Neuronal stem cell (in vitro differentiated cells): ENCODE data around the gene G3BP1.

Experiments
- DNase-seq: peaks from one replicate; pipeline ENCODE4 v3.0.0-alpha.2; 2013; ENCODE audit warnings: low spot score
- H2AFZ ChIP-seq: one replicate; pipeline ENCODE4 v1.6.1; 2013; ENCODE audit warnings: mild to moderate bottlenecking, low read length, inconsistent platforms
- H2AK5ac ChIP-seq: 2 replicates; pipeline ENCODE4 v1.6.1; 2013; ENCODE audit warnings: low read depth, mild to moderate bottlenecking, inconsistent platforms, low read length, moderate library complexity, mixed read lengths
- H2BK120ac ChIP-seq: 2 replicates; pipeline ENCODE4 v1.6.1; 2013; ENCODE audit warnings: low read depth, mild to moderate bottlenecking, inconsistent platforms, low read length, moderate library complexity, mixed read lengths
- H2BK12ac ChIP-seq: one replicate; pipeline ENCODE4 v1.6.1; 2013; ENCODE audit warnings: low read length, inconsistent platforms
- H2BK15ac ChIP-seq: 2 replicates; pipeline ENCODE4 v1.6.1; 2013; ENCODE audit warnings: mild to moderate bottlenecking, low read length, inconsistent platforms, mixed read lengths
- H2BK5ac ChIP-seq: one replicate; pipeline ENCODE4 v1.6.1; 2013; ENCODE audit warnings: inconsistent platforms, mild to moderate bottlenecking, low read length, moderate library complexity
- H3K14ac ChIP-seq: one replicate; pipeline ENCODE4 v1.6.1; 2013; ENCODE audit warnings: low read length, inconsistent platforms
- H3K18ac ChIP-seq: 2 replicates; pipeline ENCODE4 v1.6.1; 2013; ENCODE audit warnings: low read length, inconsistent platforms
- H3K23ac ChIP-seq: 2 replicates; pipeline ENCODE4 v1.6.1; 2013; ENCODE audit warnings: low read depth, mild to moderate bottlenecking, mixed read lengths, low read length, inconsistent platforms; ENCODE audit not compliant: poor library complexity
- H3K27ac ChIP-seq: replicated peaks from 3 replicates; pipeline ENCODE4 v1.5.1; 2013; ENCODE audit warnings: low read length, inconsistent platforms
- H3K27me3 ChIP-seq, 3 experiments: 2 replicates each; pipeline ENCODE4 v1.6.1; 2013; ENCODE audit warnings: low read length in 3 of 3, mild to moderate bottlenecking in 2 of 3, inconsistent platforms in 1 of 3, low read depth in 1 of 3, mixed read lengths in 1 of 3, moderate library complexity in 1 of 3; ENCODE audit not compliant: control insufficient read depth in 3 of 3, insufficient read depth in 3 of 3
- H3K36me3 ChIP-seq, 2 donors: replicated peaks in 1 of 2; 2 replicates each; pipeline ENCODE4 v1.6.1; 2013; ENCODE audit warnings: low read length in 2 of 2; ENCODE audit not compliant: control insufficient read depth in 2 of 2, insufficient read depth in 2 of 2
- H3K4ac ChIP-seq: 2 replicates; pipeline ENCODE4 v1.6.1; 2013; ENCODE audit warnings: inconsistent platforms, mild to moderate bottlenecking, low read length, moderate library complexity
- H3K4me1 ChIP-seq, 2 donors: 1 replicate in 1 of 2; 2 replicates in 1 of 2; pipeline ENCODE4 v1.6.1; 2013; ENCODE audit warnings: low read length in 2 of 2, low read depth in 1 of 2; ENCODE audit not compliant: control insufficient read depth in 2 of 2, insufficient read depth in 1 of 2
- H3K4me2 ChIP-seq: one replicate; pipeline ENCODE4 v1.6.1; 2013; ENCODE audit warnings: mild to moderate bottlenecking, low read length, inconsistent platforms; ENCODE audit not compliant: insufficient read depth, poor library complexity, severe bottlenecking
- H3K4me3 ChIP-seq, 2 donors: 2 replicates each; pipeline ENCODE4 v1.5.1; 2013; ENCODE audit warnings: low read length in 2 of 2, mild to moderate bottlenecking in 2 of 2, inconsistent platforms in 1 of 2, moderate library complexity in 1 of 2
- H3K79me1 ChIP-seq: one replicate; pipeline ENCODE4 v1.6.1; 2013; ENCODE audit warnings: low read depth, mild to moderate bottlenecking, inconsistent platforms, low read length, moderate library complexity
- H3K9ac ChIP-seq: one replicate; pipeline ENCODE4 v1.6.1; 2013; ENCODE audit warnings: mild to moderate bottlenecking, low read depth, low read length, inconsistent platforms; ENCODE audit not compliant: poor library complexity
- H3K9me3 ChIP-seq, 2 donors: replicated peaks in 1 of 2; 2 replicates each; pipeline versions ENCODE3 to v1.6.1; 2013; ENCODE audit warnings: low read length in 2 of 2, mild to moderate bottlenecking in 2 of 2, inconsistent platforms in 1 of 2, low read depth in 1 of 2, mixed read lengths in 1 of 2, moderate library complexity in 1 of 2; ENCODE audit not compliant: control insufficient read depth in 2 of 2, insufficient read depth in 1 of 2
- H4K8ac ChIP-seq: one replicate; pipeline ENCODE4 v1.6.1; 2013; ENCODE audit warnings: low read depth, mild to moderate bottlenecking, inconsistent platforms, low read length, moderate library complexity
- H4K91ac ChIP-seq: one replicate; pipeline ENCODE4 v1.6.1; 2013; ENCODE audit warnings: low read length, low read depth, mild to moderate bottlenecking, inconsistent platforms; ENCODE audit not compliant: poor library complexity
- WGBS, 2 donors: extraction: QIAGEN DNeasy Blood & Tissue Kit; methylation state at CpG; one replicate each; pipeline ENCODE4 v1.1.7; 2013; ENCODE audit warnings: missing lambda C conversion rate in 2 of 2, mixed read lengths in 1 of 2; ENCODE audit not compliant: insufficient read length in 2 of 2, insufficient replicate concordance in 1 of 2; ENCODE audit errors: extremely low coverage in 2 of 2; 5-methylcytosine and 5-hydroxymethylcytosine counted together

Gene G3BP1

GRCh38 chr5:151795426-151795825 lies 23.7 kb downstream of the G3BP1 start:
- no peaks in the 10 kb centered on the region for H3K4me1 ChIP-seq
- no peak overlapping the region for H2AFZ ChIP-seq
- H3K18ac ChIP-seq: no peak overlapping the region
- H3K36me3 ChIP-seq: peaks cover 38 to 100% of the 10 kb centered on the region in 2 donors
- no peak for DNase-seq
- no peak overlapping the region for H3K14ac ChIP-seq
- H3K9ac ChIP-seq: no peak overlapping the region
- WGBS, 2 donors: no CpG with 5 or more reads among the region's 1 CpG
- H3K79me1 ChIP-seq: peaks cover 4% of the 10 kb centered on the region
- H3K4me3 ChIP-seq: no peak overlapping the region
- H2BK120ac ChIP-seq: no peak overlapping the region
- no peak overlapping the region for H3K23ac ChIP-seq
- no peaks in the 10 kb centered on the region for H3K9me3 ChIP-seq
- no peak overlapping the region for H3K4me2 ChIP-seq
- H3K27ac ChIP-seq: no peak overlapping the region
- no peak overlapping the region for H2BK15ac ChIP-seq
- H2BK12ac ChIP-seq: no peak overlapping the region
- no peaks in the 10 kb centered on the region for H3K27me3 ChIP-seq
- no peak overlapping the region for H2BK5ac ChIP-seq
- H3K4ac ChIP-seq: no peak overlapping the region
- no peak overlapping the region for H4K8ac ChIP-seq
- no peak overlapping the region for H2AK5ac ChIP-seq
- no peak overlapping the region for H4K91ac ChIP-seq

GRCh38 chr5:151798674-151799073 lies 26.9 kb downstream of the G3BP1 start:
- Histone ChIP-seq H3K9ac (no peak overlapping the region), H3K27ac (no peak overlapping the region), H3K79me1 (peaks cover 5% of the 10 kb centered on the region), H2AK5ac (no peak overlapping the region), H4K8ac (no peak overlapping the region), H2BK15ac (no peak overlapping the region), H3K4me2 (no peak overlapping the region), H3K4ac (no peak overlapping the region), H2AFZ (no peak overlapping the region), H2BK120ac (no peak overlapping the region), H2BK12ac (no peak overlapping the region), H4K91ac (no peak overlapping the region), H3K9me3 (no peaks in the 10 kb centered on the region), H3K27me3 (no peaks in the 10 kb centered on the region), H3K23ac (no peak overlapping the region), H3K4me3 (no peak overlapping the region), H3K14ac (no peak overlapping the region), H3K36me3 (peaks cover 36 to 98% of the 10 kb centered on the region in 2 donors), H2BK5ac (no peak overlapping the region), H3K18ac (no peak overlapping the region), H3K4me1 (no peaks in the 10 kb centered on the region)
- DNase-seq: no peak
- no CpG with 5 or more reads among the region's 3 CpGs for WGBS, 2 donors

- H2BK12ac ChIP-seq: no peak overlapping the region
- H3K4me1 ChIP-seq: no peaks in the 10 kb centered on the region
- H2BK15ac ChIP-seq: no peak overlapping the region
- peaks cover 7% of the 10 kb centered on the region for H3K79me1 ChIP-seq
- no peak overlapping the region for H3K4me3 ChIP-seq
- H4K8ac ChIP-seq: no peak overlapping the region
- H4K91ac ChIP-seq: no peak overlapping the region
- no peak overlapping the region for H3K4me2 ChIP-seq
- no peak overlapping the region for H3K9ac ChIP-seq
- peaks cover 33 to 98% of the 10 kb centered on the region in 2 donors for H3K36me3 ChIP-seq
- H3K14ac ChIP-seq: no peak overlapping the region
- H2AFZ ChIP-seq: no peak overlapping the region
- no peak overlapping the region for H2BK5ac ChIP-seq
- WGBS, 2 donors: no CpG with 5 or more reads among the region's 3 CpGs
- DNase-seq: no peak
- no peak overlapping the region for H2BK120ac ChIP-seq
- H3K27ac ChIP-seq: no peak overlapping the region
- H3K23ac ChIP-seq: no peak overlapping the region
- no peaks in the 10 kb centered on the region for H3K9me3 ChIP-seq
- no peak overlapping the region for H3K4ac ChIP-seq
- H2AK5ac ChIP-seq: no peak overlapping the region
- H3K27me3 ChIP-seq: no peaks in the 10 kb centered on the region
- H3K18ac ChIP-seq: no peak overlapping the region
Measured at GRCh38 chr5:151799407-151799806, 27.7 kb downstream of the G3BP1 start.

- Histone ChIP-seq H2AK5ac (no peak overlapping the region), H3K4me3 (no peak overlapping the region), H3K18ac (no peak overlapping the region), H3K27me3 (no peaks in the 10 kb centered on the region), H2AFZ (no peak overlapping the region), H3K4me1 (no peaks in the 10 kb centered on the region), H3K14ac (no peak overlapping the region), H3K79me1 (peaks cover 7% of the 10 kb centered on the region), H3K23ac (no peak overlapping the region), H3K36me3 (peaks cover 30 to 98% of the 10 kb centered on the region in 2 donors), H2BK12ac (no peak overlapping the region), H4K91ac (no peak overlapping the region), H3K4ac (no peak overlapping the region), H3K27ac (no peak overlapping the region), H4K8ac (no peak overlapping the region), H3K9ac (no peak overlapping the region), H2BK5ac (no peak overlapping the region), H2BK15ac (no peak overlapping the region), H3K4me2 (no peak overlapping the region), H3K9me3 (no peaks in the 10 kb centered on the region), H2BK120ac (no peak overlapping the region)
- DNase-seq: no peak
- WGBS, 2 donors: no CpG with 5 or more reads among the region's 2 CpGs
Measured at GRCh38 chr5:151800532-151800931, 28.8 kb downstream of the G3BP1 start.
